ENCODE data around the gene DDX20.

Gene DDX20

DNA sequence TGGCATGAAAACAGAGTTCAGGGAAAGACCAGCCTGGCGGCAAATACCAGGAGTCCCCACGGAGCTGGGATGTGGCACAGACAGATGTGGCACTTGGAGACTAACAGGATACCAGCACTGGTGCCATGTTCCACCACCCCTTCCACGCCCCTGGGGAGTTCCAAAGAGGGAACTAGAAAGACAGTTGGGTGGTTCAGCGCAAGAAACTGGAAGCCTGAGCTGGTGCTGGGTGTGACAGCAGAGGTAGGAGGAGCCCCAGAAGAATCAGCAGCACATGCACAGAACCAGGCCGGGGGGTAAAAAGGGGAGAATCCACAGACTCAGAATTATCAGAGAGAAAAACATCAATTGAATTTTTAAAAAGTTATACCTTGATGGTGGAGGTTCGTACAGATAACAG, 22.4 kb downstream of the DDX20 start:
- H3K9ac ChIP-seq (ENCODE audit: low read length): no peak overlapping the region
- H3K27me3 ChIP-seq (ENCODE audit: control insufficient read depth, insufficient read depth, low read length): no peaks in the 10 kb centered on the region
- H3K27ac ChIP-seq (ENCODE audit: low read length): no peak overlapping the region
- no peaks in the 10 kb centered on the region for H3K36me3 ChIP-seq (ENCODE audit: control insufficient read depth, low read depth, low read length)
- H3K4me1 ChIP-seq (ENCODE audit: control insufficient read depth, low read depth, low read length): no peaks in the 10 kb centered on the region
- no peaks in the 10 kb centered on the region for H3K9me3 ChIP-seq (ENCODE audit: control insufficient read depth, low read depth, low read length)
- H3K4me3 ChIP-seq (ENCODE audit: low read length): no peak overlapping the region

- no peaks in the 10 kb centered on the region for H3K36me3 ChIP-seq (ENCODE audit: control insufficient read depth, low read depth, low read length)
- no peaks in the 10 kb centered on the region for H3K9me3 ChIP-seq (ENCODE audit: control insufficient read depth, low read depth, low read length)
- H3K27ac ChIP-seq (ENCODE audit: low read length): no peak overlapping the region
- no peaks in the 10 kb centered on the region for H3K27me3 ChIP-seq (ENCODE audit: control insufficient read depth, insufficient read depth, low read length)
- H3K9ac ChIP-seq (ENCODE audit: low read length): no peak overlapping the region
- no peaks in the 10 kb centered on the region for H3K4me1 ChIP-seq (ENCODE audit: control insufficient read depth, low read depth, low read length)
- H3K4me3 ChIP-seq (ENCODE audit: low read length): no peak overlapping the region
Observed at GRCh38 chr1:111778541-111779051, 22.9 kb downstream of the DDX20 start.

DNA sequence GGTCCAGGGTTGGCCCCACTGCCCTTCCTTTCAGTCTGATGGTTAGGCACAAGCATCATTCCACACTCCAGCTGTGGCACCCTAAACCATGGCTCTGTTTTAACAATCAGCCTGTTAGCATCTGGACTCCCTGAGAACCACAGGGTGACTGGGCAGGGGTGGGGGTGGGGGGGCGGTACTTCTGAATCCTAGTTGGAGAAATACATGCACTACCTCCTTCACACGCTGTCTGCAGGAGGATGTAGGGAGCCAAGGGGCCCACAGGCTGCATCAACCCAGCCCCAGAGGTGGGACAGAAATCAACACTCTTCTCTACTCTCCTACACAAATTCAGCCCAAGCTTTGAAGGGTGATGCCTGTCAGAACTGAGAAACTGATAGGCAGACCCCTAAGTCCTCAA, 23.8 kb downstream of the DDX20 start:
- H3K36me3 ChIP-seq (ENCODE audit: control insufficient read depth, low read depth, low read length): no peaks in the 10 kb centered on the region
- no peak overlapping the region for H3K27ac ChIP-seq (ENCODE audit: low read length)
- no peak overlapping the region for H3K9ac ChIP-seq (ENCODE audit: low read length)
- no peaks in the 10 kb centered on the region for H3K27me3 ChIP-seq (ENCODE audit: control insufficient read depth, insufficient read depth, low read length)
- H3K4me1 ChIP-seq (ENCODE audit: control insufficient read depth, low read depth, low read length): no peaks in the 10 kb centered on the region
- H3K4me3 ChIP-seq (ENCODE audit: low read length): no peak overlapping the region
- no peaks in the 10 kb centered on the region for H3K9me3 ChIP-seq (ENCODE audit: control insufficient read depth, low read depth, low read length)

- H3K9me3 ChIP-seq (ENCODE audit: control insufficient read depth, low read depth, low read length): no peaks in the 10 kb centered on the region
- H3K4me3 ChIP-seq (ENCODE audit: low read length): no peak overlapping the region
- no peak overlapping the region for H3K9ac ChIP-seq (ENCODE audit: low read length)
- no peaks in the 10 kb centered on the region for H3K27me3 ChIP-seq (ENCODE audit: control insufficient read depth, insufficient read depth, low read length)
- no peaks in the 10 kb centered on the region for H3K36me3 ChIP-seq (ENCODE audit: control insufficient read depth, low read depth, low read length)
- H3K27ac ChIP-seq (ENCODE audit: low read length): no peak overlapping the region
- H3K4me1 ChIP-seq (ENCODE audit: control insufficient read depth, low read depth, low read length): no peaks in the 10 kb centered on the region
Observed at GRCh38 chr1:111784273-111784901, 28.7 kb downstream of the DDX20 start.

DNA sequence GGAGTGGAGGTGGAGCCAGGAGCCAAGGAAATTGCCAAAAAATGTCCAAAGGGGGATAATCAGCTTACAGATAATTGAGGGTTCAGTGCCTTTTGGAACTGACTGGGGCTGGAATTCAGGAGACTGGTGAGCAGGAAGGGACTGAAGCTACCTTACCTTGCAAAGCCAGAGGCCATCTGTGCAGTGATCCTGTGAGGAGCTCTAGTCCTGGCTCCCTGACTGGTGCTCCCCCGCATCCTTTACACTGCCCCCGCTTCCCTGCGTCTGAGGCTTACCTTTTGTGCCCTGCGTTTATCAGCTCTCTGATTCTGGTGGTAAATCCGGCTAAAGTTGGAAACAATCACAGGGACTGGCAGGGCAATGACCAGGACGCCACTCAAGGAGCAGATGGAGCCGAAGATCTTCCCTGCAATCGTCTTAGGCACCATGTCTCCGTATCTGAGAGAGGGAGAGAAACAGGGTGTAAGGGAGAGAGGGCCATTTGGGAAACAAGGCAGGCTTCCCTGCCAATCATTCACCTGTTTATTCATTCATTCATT, 31.0 kb downstream of the DDX20 start:
- no peak overlapping the region for H3K4me3 ChIP-seq (ENCODE audit: low read length)
- H3K9me3 ChIP-seq (ENCODE audit: control insufficient read depth, low read depth, low read length): no peaks in the 10 kb centered on the region
- H3K9ac ChIP-seq (ENCODE audit: low read length): no peak overlapping the region
- no peaks in the 10 kb centered on the region for H3K36me3 ChIP-seq (ENCODE audit: control insufficient read depth, low read depth, low read length)
- no peak overlapping the region for H3K27ac ChIP-seq (ENCODE audit: low read length)
- no peaks in the 10 kb centered on the region for H3K4me1 ChIP-seq (ENCODE audit: control insufficient read depth, low read depth, low read length)
- H3K27me3 ChIP-seq (ENCODE audit: control insufficient read depth, insufficient read depth, low read length): no peaks in the 10 kb centered on the region

DNA sequence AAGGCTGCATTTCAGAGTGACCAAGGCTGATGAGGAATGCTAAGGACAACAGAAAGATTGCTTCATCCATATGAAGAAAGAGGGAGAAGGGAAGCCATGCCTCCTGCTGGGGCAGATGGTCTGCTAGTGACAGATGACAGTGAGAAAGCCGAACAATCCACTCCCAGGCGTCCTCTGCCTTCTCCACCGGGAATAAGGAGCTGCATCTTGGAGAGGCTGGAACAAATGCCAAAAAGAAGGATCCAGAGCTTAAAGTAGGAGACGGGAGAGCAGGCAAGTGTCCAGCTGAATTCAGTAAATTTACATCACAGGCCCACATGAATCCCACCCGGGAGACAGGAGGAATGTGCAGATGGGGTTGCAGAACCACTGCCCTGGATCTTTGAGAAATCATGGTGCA, 33.4 kb downstream of the DDX20 start:
- no peaks in the 10 kb centered on the region for H3K36me3 ChIP-seq (ENCODE audit: control insufficient read depth, low read depth, low read length)
- no peaks in the 10 kb centered on the region for H3K9me3 ChIP-seq (ENCODE audit: control insufficient read depth, low read depth, low read length)
- H3K4me3 ChIP-seq (ENCODE audit: low read length): no peak overlapping the region
- H3K27ac ChIP-seq (ENCODE audit: low read length): no peak overlapping the region
- no peak overlapping the region for H3K9ac ChIP-seq (ENCODE audit: low read length)
- no peaks in the 10 kb centered on the region for H3K4me1 ChIP-seq (ENCODE audit: control insufficient read depth, low read depth, low read length)
- no peaks in the 10 kb centered on the region for H3K27me3 ChIP-seq (ENCODE audit: control insufficient read depth, insufficient read depth, low read length)

GRCh38 chr1:111789666-111790316, 34.1 kb downstream of the DDX20 start:
- H3K4me3 ChIP-seq (ENCODE audit: low read length): no peak overlapping the region
- H3K9ac ChIP-seq (ENCODE audit: low read length): no peak overlapping the region
- no peaks in the 10 kb centered on the region for H3K27me3 ChIP-seq (ENCODE audit: control insufficient read depth, insufficient read depth, low read length)
- H3K27ac ChIP-seq (ENCODE audit: low read length): no peak overlapping the region
- H3K9me3 ChIP-seq (ENCODE audit: control insufficient read depth, low read depth, low read length): no peaks in the 10 kb centered on the region
- H3K36me3 ChIP-seq (ENCODE audit: control insufficient read depth, low read depth, low read length): no peaks in the 10 kb centered on the region
- H3K4me1 ChIP-seq (ENCODE audit: control insufficient read depth, low read depth, low read length): no peaks in the 10 kb centered on the region

DNA sequence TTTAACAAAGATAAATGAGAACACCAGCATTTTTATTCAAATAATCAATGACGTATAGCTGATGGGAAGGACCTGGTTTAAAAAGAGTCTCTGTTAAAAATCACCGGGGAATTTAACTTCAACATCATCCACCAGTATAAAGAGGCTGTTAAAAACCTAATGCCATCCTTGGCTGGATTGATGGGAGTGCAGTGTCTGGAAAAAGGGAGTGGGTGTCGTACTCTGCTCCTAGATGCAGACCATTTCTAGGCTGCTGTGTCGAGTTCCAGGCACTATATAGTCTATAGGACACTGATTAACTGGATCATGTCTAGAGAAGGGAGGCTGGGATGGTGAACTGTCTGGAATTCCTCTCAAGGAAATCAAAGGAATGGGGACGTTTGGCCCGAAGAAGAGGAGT, 36.1 kb downstream of the DDX20 start:
- H3K4me3 ChIP-seq (ENCODE audit: low read length): no peak overlapping the region
- no peaks in the 10 kb centered on the region for H3K36me3 ChIP-seq (ENCODE audit: control insufficient read depth, low read depth, low read length)
- H3K4me1 ChIP-seq (ENCODE audit: control insufficient read depth, low read depth, low read length): no peaks in the 10 kb centered on the region
- H3K27ac ChIP-seq (ENCODE audit: low read length): no peak overlapping the region
- H3K9me3 ChIP-seq (ENCODE audit: control insufficient read depth, low read depth, low read length): no peaks in the 10 kb centered on the region
- H3K27me3 ChIP-seq (ENCODE audit: control insufficient read depth, insufficient read depth, low read length): no peaks in the 10 kb centered on the region
- H3K9ac ChIP-seq (ENCODE audit: low read length): no peak overlapping the region

- Histone ChIP-seq H3K27me3 (ENCODE audit: control insufficient read depth, insufficient read depth, low read length) (no peaks in the 10 kb centered on the region), H3K4me3 (ENCODE audit: low read length) (no peak overlapping the region), H3K9ac (ENCODE audit: low read length) (no peak overlapping the region)
Observed at GRCh38 chr1:111792249-111792648, 36.5 kb downstream of the DDX20 start.

DNA sequence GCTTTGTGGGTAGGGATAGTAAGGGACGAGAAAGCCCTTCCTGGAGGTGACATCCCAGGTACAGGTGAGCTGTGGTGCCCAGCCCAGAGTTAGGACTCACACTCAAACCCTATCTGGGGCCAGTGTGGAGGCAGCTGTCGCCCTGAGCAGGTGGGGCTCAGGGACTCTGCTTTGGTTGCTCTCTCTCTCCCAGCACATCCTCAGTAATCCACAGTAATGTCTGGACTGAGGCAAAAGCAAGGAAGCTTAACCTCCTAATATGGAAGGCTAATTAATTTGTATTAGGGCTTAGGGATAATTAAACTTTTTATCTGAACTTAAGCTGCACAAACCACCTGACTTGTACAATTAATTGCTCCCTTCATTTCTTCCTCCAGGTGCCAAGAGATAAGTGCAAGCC, 38.2 kb downstream of the DDX20 start:
- no peaks in the 10 kb centered on the region for H3K4me1 ChIP-seq (ENCODE audit: control insufficient read depth, low read depth, low read length)
- H3K9ac ChIP-seq (ENCODE audit: low read length): no peak overlapping the region
- H3K27ac ChIP-seq (ENCODE audit: low read length): no peak overlapping the region
- H3K9me3 ChIP-seq (ENCODE audit: control insufficient read depth, low read depth, low read length): no peaks in the 10 kb centered on the region
- H3K27me3 ChIP-seq (ENCODE audit: control insufficient read depth, insufficient read depth, low read length): no peaks in the 10 kb centered on the region
- H3K4me3 ChIP-seq (ENCODE audit: low read length): no peak overlapping the region
- H3K36me3 ChIP-seq (ENCODE audit: control insufficient read depth, low read depth, low read length): no peaks in the 10 kb centered on the region

More at GRCh38 chr1:111792249-111792648, 36.5 kb downstream of the DDX20 start:
- no peaks in the 10 kb centered on the region for H3K9me3 ChIP-seq (ENCODE audit: control insufficient read depth, low read depth, low read length)
- H3K27ac ChIP-seq (ENCODE audit: low read length): no peak overlapping the region
- H3K4me1 ChIP-seq (ENCODE audit: control insufficient read depth, low read depth, low read length): no peaks in the 10 kb centered on the region
- no peaks in the 10 kb centered on the region for H3K36me3 ChIP-seq (ENCODE audit: control insufficient read depth, low read depth, low read length)

- Histone ChIP-seq H3K4me3 (ENCODE audit: low read length) (no peak overlapping the region), H3K27ac (ENCODE audit: low read length) (no peak overlapping the region), H3K27me3 (ENCODE audit: control insufficient read depth, insufficient read depth, low read length) (no peaks in the 10 kb centered on the region), H3K9me3 (ENCODE audit: control insufficient read depth, low read depth, low read length) (no peaks in the 10 kb centered on the region), H3K36me3 (ENCODE audit: control insufficient read depth, low read depth, low read length) (no peaks in the 10 kb centered on the region), H3K9ac (ENCODE audit: low read length) (no peak overlapping the region), H3K4me1 (ENCODE audit: control insufficient read depth, low read depth, low read length) (no peaks in the 10 kb centered on the region)
Observed at GRCh38 chr1:111795401-111795800, 39.7 kb downstream of the DDX20 start.

GRCh38 chr1:111798580-111798979, 42.9 kb downstream of the DDX20 start:
- no peaks in the 10 kb centered on the region for H3K36me3 ChIP-seq (ENCODE audit: control insufficient read depth, low read depth, low read length)
- no peaks in the 10 kb centered on the region for H3K4me1 ChIP-seq (ENCODE audit: control insufficient read depth, low read depth, low read length)
- no peak overlapping the region for H3K27ac ChIP-seq (ENCODE audit: low read length)
- no peaks in the 10 kb centered on the region for H3K9me3 ChIP-seq (ENCODE audit: control insufficient read depth, low read depth, low read length)
- no peaks in the 10 kb centered on the region for H3K27me3 ChIP-seq (ENCODE audit: control insufficient read depth, insufficient read depth, low read length)
- no peak overlapping the region for H3K4me3 ChIP-seq (ENCODE audit: low read length)
- no peak overlapping the region for H3K9ac ChIP-seq (ENCODE audit: low read length)

All from iPS-18a (cell line).